ENCODE results near the gene TUBB2A.
A peak's percentile ranks its signal among the peaks of the same experiment; 100 is the strongest.
"Not testable (repeated sequence)": the region's sequence is repeated elsewhere in the genome, so short reads cannot be mapped to it uniquely, and the experiment has no call there.

Gene TUBB2A

DNA sequence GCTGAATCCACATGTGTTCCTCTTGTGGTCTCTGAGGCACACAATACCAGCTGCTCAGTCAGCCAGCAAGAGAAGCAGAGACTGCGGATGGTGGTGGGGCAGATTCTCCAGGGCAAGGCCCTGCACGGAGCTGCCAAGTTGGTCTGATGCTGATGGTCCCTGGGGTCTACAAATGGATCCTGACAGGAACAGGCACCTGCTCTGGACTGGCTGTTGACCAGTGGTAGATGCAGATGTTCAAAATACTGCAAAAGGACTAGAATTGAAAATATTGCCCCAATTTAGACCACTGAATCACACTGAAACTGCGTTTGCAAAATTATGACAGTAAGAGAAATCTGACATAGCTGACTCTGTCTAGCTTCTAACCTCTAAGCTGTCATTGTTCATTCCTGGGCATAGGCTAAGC, 29.6 kb upstream of the TUBB2A start:
- intact Hi-C loops (cut with DNase I) = no loop called here

DNA sequence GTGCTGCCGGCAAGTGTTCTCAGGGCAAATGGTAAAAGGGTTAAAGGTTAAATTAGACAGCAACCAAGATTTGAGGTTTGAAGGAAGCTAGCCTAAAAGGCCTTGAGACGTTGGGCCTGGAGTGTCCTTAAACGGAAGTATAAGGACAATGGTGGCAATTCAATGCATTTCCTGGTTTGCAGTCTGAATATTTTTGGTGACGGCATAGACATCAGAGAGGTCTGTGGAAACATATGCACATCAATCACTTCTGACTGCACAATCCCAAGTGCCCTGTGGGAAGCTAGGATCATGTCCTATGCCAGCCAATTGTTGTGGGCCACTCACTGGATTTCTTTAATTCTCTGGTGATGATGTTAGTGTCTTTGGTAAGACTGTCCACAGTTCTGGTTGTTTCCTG, 25.7 kb upstream of the TUBB2A start:
- intact Hi-C loops (cut with DNase I) = no loop called here
- DNase-seq = no peak

More for the DNA sequence above, 29.6 kb upstream of the TUBB2A start:
- no peak for DNase-seq

- intact Hi-C loops (cut with DNase I) = no loop called here
- no peak for DNase-seq
Measured at GRCh38 chr6:3181105-3181504, 23.8 kb upstream of the TUBB2A start.

DNA sequence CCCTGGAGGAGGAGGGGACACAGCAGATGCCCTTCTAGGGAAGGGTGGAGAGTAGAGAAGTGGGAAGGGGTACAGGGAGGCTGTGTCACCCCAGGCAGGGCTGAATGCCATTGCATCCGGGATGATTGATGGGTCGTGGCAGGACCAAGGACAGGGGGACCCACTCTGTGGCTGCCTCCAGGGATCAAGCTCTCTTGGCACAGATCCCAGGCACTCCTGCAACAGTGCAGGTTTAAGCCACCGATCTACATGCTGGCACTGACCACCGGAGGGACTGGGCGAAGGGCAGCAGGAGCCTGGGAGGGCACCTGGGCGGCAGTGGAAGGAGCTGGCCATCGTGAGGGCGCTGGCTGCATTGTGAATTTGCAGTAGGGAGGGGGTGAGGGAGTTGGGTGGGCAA, 22.6 kb upstream of the TUBB2A start:
- DNase-seq; intact Hi-C loops (cut with DNase I): not testable (repeated sequence)

- intact Hi-C loops (cut with DNase I); DNase-seq: not testable (repeated sequence)
Measured at GRCh38 chr6:3178666-3179065, 21.3 kb upstream of the TUBB2A start.

DNA sequence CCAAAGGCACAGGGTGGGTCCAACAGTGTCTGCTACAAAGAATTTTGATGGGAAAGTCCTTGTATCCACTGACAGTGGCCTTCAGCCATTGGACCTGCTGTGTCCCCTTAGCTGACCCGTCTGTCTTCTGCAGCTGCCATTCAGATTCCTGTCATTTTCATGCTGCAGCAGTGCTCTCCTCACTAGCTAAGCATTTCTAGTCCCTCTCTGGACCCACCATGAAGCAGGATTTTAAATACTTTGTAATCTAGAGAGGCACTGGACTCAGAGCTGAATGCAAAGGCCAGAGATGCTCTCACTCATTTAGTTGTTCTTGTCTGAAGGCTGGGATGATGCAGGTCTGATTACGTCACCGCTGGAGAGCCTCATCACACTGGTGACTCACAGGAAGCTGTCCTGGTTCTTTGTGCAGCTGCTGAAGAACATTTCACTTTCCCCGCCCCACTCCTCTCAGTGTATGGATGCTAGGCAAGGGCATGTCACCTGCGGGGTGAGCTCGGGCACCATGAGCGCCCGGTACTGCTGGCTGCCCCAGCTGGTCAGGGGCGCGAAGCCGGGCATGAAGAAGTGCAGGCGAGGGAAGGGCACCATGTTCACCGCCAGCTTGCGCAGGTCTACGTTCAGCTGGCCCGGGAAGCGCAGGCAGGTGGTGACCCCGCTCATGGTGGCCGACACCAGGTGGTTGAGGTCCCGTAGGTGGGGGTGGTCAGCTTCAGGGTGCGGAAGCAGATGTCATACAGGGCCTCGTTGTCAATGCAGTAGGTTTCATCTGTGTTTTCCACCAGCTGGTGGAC, 19.4 kb upstream of the TUBB2A start:
- peak in 33 of 42 donors; percentile 24 to 82 (median 58) for DNase-seq

DNA sequence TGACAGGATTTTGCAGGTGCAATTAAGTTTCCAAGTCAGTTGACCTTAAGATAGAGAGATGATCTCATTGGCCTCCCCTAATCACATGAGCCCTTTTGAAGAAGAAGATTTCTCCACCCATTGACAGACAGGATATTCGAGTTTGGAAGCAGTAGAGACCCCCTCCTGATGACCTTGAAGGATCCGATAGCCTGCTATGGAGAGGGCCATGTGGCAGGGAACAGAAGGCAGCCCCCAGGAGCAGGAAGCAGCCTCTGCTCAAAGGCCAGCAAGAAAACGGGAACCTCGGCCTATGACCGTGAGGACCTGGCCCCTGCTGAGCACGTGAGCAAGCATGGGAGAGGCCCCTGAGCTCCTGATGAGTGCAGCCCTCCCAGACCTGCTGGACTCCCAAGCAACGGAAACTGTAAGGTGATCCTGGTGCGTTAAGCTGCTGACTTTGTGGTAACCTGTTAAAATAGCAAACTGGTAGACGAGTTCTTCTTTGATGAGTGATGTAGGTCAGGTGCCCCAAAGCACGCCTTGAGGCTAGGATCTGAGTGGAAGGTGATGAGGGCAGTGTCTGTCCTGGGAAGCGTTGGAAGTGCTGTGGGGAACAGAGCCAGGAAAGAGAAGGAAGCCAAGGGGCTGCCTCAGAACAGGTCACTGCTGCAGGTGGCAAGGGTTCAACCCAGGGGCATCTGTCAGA, 18.5 kb upstream of the TUBB2A start:
- no peak for DNase-seq
- intact Hi-C loops (cut with DNase I) = no loop called here

More for the DNA sequence above, 19.4 kb upstream of the TUBB2A start:
- intact Hi-C loops (cut with DNase I) = no loop called here

- DNase-seq; intact Hi-C loops (cut with DNase I): not testable (repeated sequence)
Measured at GRCh38 chr6:3173636-3174089, 16.3 kb upstream of the TUBB2A start.

DNA sequence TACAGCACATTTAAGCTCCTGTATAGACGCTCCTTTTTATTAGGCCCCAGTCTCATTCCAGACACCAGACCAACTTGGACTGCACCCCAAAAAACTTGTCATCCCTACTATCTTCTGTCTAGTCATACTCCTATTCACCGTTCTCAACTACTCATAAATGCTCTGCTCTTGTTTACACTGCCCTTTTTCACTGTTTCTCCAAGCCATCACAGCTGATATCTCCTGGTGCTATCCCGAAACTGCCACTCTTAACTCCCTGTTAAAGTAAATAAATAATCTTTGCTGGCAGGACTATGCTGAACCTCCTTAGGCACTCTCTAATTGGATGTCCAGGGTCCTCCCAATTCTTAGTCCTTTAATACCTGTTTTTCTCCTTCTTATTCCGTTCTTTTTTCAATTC, 15.4 kb upstream of the TUBB2A start:
- DNase-seq; intact Hi-C loops (cut with DNase I): not testable (repeated sequence)

DNA sequence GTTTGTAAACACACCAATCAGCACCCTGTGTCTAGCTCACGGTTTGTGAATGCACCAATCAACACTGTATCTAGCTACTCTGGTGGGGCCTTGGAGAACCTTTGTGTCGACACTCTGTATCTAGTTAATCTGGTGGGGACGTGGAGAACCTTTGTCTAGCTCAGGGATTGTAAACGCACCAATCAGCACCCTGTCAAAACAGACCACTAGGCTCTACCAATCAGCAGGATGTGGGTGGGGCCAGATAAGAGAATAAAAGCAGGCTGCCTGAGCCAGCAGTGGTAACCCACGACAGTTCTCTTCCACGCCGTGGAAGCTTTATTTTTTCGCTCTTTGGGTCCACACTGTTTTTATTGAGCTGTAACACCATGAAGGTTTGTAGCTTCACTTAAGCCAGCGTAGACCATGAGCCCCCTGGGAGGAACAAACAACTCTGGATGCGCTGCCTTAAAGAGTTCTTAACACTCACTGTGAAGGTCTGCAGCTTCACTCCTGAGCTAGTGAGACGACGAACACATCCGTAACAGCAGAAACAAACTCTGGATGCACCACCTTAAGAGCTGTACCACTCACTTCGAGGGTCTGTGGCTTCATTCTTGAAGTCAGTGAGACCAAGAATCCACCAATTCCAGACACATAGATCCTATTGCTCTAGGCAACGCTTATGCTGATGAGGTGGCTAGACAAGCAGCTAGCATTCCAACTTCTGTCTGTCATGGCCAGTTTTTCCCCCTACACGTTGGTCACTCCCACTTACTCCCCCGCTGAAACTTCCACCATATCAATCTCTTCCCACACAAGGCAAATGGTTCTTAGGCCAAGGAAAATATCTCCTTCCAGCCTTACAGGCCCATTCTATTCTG, 14.2 kb upstream of the TUBB2A start:
- intact Hi-C loops (cut with DNase I); DNase-seq: not testable (repeated sequence)

GRCh38 chr6:3170676-3171075, 13.3 kb upstream of the TUBB2A start:
- DNase-seq; intact Hi-C loops (cut with DNase I): not testable (repeated sequence)

GRCh38 chr6:3168046-3168445, 10.7 kb upstream of the TUBB2A start:
- DNase-seq; intact Hi-C loops (cut with DNase I): not testable (repeated sequence)

DNA sequence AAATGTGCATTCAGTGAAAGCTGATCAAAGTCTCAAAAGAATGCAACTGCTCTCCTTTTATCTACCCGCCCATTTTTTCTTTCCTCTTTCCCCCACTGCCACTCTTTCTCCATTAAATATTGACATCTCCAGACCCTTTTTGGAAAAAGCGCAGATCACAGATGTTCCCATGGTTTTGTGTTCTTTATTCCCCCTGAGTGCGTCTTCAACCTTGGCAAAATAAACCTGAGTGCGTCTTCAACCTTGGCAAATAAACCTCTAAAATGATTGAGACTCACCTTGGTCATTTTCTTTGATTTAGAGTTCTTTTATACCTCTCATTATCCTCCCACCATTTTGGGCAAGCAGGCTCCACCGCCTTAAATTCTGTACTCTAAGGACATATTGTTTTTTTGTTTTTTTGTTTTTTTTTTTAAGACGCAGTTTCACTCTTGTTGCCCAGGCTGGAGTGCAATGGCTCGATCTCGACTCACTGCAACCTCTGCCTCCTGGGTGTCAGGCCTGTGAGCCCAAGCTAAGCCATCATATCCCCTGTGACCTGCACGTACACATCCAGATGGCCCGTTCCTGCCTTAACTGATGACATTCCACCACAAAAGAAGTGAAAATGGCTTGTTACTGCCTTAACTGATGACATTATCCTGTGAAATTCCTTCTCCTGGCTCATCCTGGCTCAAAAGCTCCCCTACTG, 9.3 kb upstream of the TUBB2A start:
- DNase-seq; intact Hi-C loops (cut with DNase I): not testable (repeated sequence)

DNA sequence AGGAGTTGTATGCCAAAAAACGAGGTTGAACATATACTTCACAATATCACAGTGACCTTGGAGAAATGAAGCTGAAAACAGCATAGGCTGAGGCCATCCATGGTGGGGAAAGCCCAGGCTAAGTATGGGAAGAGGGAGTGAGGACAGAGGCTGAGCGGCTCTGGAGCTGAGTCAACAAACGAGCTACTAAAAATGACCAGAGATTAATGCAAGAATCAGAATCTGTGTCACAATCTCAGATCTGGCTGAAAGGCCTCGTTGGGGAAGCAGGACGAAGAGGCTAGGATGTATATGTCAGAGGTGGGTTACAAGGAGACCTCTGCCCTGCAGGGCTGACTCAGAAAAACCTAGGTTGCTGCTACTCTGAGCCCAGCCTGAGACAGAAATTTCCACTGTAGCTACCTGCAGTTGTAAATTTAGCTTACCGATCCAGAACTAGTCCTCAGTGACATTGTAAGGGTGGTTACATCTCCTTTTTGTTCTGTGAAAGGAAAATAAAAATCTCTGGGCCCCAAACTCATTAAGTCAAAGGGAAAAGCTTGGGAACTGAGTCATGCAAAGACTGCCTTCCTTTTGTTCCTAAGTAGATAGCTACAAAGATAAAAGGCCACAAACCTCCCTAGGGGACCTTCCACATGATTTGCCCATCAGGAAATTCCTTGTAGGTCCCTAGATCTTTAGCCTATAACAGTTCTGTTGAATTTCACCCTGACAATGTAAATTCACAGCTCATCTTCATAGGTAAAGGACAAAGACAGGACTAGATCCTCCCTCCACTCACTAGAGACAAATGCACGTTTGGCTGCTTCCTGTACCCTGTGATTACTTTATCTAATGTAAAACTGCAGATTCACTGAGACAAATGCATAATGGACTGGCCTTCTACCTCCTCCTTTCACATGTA, 8.5 kb upstream of the TUBB2A start:
- intact Hi-C loops (cut with DNase I) = no loop called here
- no peak for DNase-seq

DNA sequence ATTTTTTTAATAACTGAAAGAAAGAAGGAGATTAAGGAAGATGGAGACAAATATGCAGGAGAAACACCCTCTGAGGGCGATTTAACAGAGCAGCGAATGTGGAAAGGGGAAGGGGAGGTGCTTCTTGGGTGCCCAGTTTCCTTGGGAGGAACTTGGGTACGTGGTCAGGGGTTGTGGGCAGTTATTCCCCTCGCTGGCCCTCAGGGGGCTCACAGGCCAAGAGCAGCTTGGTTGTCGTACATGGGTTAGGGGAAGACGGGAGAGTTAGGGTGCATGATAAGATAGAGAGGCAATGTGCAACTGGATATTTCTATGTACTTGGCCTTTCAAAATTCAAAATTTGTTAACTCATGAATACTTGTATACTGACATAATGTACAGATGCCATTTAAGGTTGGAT, 7.0 kb upstream of the TUBB2A start:
- DNase-seq = no peak
- intact Hi-C loops (cut with DNase I) = no loop called here

GRCh38 chr6:3163248-3163594, 5.9 kb upstream of the TUBB2A start:
- peak in 1 of 42 donors; percentile 21 for DNase-seq
- intact Hi-C loops (cut with DNase I) = no loop called here

GRCh38 chr6:3162565-3163247, 5.4 kb upstream of the TUBB2A start:
- peak in 41 of 42 donors; percentile 26 to 84 (median 68) for DNase-seq
- intact Hi-C loops (cut with DNase I) = no loop called here
